Uterus (tissue), 4 donors: Measurements from ENCODE around the gene OR1I1. TPM values are rescaled to one million over a fixed set of nuclear protein-coding genes. Genes with fewer than 3 reads are reported as not detected.

Experiments used
- DNase-seq, 2 donors: peaks; one replicate each; pipeline ENCODE4 v3.0.0-alpha.2; 2019 to 2020
- H3K27ac ChIP-seq, 2 donors: fragments of 200-600 bp; sonication (generic); 1 replicate in 1 of 2; 2 replicates in 1 of 2; pipeline ENCODE4 v1.5.1; 2016 to 2018
- H3K27me3 ChIP-seq, 2 donors: fragments of 200-600 bp; sonication (generic); one replicate each; pipeline ENCODE4 v1.5.1; 2018 to 2019; ENCODE audit warnings: control low read depth in 1 of 2
- H3K36me3 ChIP-seq, 2 donors: fragments of 200-600 bp; sonication (generic); one replicate each; pipeline ENCODE4 v1.5.1; 2019; ENCODE audit warnings: control low read depth in 1 of 2
- H3K4me1 ChIP-seq, 2 donors: fragments of 200-600 bp; sonication (generic); one replicate each; pipeline ENCODE4 v1.5.1; 2018 to 2019; ENCODE audit warnings: control low read depth in 1 of 2
- H3K4me3 ChIP-seq, 2 donors: fragments of 200-600 bp; sonication (generic); 1 replicate in 1 of 2; 2 replicates in 1 of 2; pipeline ENCODE4 v1.5.1; 2018 to 2019; ENCODE audit warnings: mild to moderate bottlenecking in 1 of 2
- H3K9me3 ChIP-seq, 2 donors: fragments of 200-600 bp; sonication (generic); one replicate each; pipeline ENCODE4 v1.5.1; 2019; ENCODE audit warnings: control low read depth in 1 of 2
- POLR2A ChIP-seq, 2 donors: fragments of 450-650 bp; IDR thresholded peaks; one replicate each; pipeline ENCODE4 v1.6.1; 2016; ENCODE audit warnings: antibody characterized with exemption in 2 of 2, mild to moderate bottlenecking in 1 of 2, moderate library complexity in 1 of 2
- intact Hi-C: fragments of 100-400 bp; cut with DNase I; formaldehyde crosslinking; loops from one replicate; pipeline ENCODE4 v1.15.1; 2023; ENCODE audit warnings: low total_unique reads
- total RNA-seq, 4 donors: library from RNA; depleted of rRNA in 3 of 4; stranded (reverse); fragments of >200 nt in 3 of 4; gene quantifications; one replicate each; pipeline versions ENCODE4 v1.1.0 to v1.2.4, GENCODE V29; 2014 to 2023
- TF ChIP-seq, protein P1 (sequence below), 4 experiments: fragments of 200-600 bp in 2 of 4; fragments of 450-650 bp in 2 of 4; sonication (generic) in 2 of 4; IDR thresholded peaks; one replicate each; pipeline ENCODE4 v1.5.1; 2016 to 2019; ENCODE audit warnings: antibody characterized with exemption in 4 of 4, mild to moderate bottlenecking in 2 of 4, moderate library complexity in 1 of 4
- donor health status: DM: yes; HTN: yes; CAD: no.

The OR1I1 gene
- total RNA-seq, 4 donors from 2014 or later, result not detected

DNA sequence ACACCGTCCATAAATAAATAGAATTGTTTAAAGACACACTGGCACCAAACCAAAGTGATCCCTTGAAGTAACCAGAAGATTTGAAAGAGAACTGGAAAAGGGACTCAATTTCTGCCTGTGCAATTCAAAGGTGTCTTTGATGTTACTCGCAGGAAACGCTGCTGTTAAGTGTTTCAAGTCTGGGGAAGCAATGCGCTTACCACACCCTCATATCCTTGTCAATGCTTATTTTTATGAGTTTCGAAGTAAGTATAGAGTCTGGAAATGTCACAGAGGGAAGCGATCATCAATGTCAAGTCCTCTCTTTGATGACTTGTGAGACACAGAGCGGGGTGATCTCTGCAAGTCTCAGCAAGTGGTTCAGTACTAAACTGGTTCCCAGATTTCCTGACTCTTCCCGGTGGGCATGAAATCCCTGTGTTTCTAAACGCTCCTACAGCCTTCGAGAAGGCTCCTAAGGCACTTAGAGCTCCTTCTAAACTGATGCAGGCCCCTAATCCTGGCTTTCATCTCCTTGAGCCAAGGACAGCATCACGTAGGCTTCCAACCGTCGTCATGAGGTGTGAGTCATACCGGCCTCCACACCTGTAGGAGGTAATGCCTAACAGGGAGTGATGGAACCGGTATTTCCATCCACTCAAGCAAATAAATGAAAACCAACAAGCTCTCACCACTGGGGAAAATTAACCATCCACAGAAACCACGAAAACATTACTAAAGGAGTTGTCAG lies 48.0 kb downstream of the OR1I1 start:
- Histone ChIP-seq H3K4me1 (no peaks in the 10 kb centered on the region), H3K27me3 (no peaks in the 10 kb centered on the region), H3K36me3 (no peaks in the 10 kb centered on the region), H3K9me3 (no peaks in the 10 kb centered on the region), H3K27ac (no peak overlapping the region), H3K4me3 (no peak overlapping the region)
- no peak for TF ChIP-seq POLR2A (IDR thresholded peaks at IDR 0.05)
- TF ChIP-seq, protein P1, sequence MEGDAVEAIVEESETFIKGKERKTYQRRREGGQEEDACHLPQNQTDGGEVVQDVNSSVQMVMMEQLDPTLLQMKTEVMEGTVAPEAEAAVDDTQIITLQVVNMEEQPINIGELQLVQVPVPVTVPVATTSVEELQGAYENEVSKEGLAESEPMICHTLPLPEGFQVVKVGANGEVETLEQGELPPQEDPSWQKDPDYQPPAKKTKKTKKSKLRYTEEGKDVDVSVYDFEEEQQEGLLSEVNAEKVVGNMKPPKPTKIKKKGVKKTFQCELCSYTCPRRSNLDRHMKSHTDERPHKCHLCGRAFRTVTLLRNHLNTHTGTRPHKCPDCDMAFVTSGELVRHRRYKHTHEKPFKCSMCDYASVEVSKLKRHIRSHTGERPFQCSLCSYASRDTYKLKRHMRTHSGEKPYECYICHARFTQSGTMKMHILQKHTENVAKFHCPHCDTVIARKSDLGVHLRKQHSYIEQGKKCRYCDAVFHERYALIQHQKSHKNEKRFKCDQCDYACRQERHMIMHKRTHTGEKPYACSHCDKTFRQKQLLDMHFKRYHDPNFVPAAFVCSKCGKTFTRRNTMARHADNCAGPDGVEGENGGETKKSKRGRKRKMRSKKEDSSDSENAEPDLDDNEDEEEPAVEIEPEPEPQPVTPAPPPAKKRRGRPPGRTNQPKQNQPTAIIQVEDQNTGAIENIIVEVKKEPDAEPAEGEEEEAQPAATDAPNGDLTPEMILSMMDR (IDR thresholded peaks at IDR 0.05), result no peak
- DNase-seq, result no peak
- intact Hi-C loops, result no loop called here

DNA sequence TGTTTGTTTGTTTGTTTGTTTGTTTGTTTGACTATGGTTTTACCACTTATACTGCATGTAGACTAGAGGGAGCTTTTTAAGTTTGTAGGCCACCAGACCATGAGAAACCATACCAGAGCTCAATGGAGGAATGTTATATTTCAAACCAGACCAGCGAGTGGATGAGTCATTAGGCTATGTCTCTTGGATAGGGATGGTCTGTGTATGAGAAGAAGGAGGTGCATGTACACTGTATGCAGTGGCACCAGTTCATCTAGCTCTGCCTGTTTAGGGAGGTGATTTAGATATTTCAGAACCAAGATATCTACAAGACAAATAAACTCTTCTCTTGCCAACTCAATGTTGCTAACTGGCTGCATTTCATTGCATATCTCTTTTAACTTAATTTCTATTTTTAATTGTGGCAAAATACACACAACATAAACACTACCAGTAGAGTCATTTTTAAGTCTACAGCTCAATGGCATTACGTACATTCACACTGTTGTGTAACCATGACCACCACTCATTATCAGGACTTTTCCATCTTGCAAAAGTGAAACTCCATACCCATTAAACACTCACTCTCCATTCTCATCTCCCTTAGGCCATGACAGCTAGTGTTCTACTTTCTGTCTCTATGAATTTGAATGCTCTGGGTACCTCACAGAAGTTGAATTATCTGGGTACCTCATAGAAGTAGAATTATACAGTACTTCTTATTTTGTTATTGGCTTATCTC lies 54.4 kb downstream of the OR1I1 start:
- H3K4me3 ChIP-seq, result no peak overlapping the region
- intact Hi-C loops, result no loop called here
- no peak for DNase-seq
- no peaks in the 10 kb centered on the region for H3K9me3 ChIP-seq
- no peak overlapping the region for H3K27ac ChIP-seq
- no peaks in the 10 kb centered on the region for H3K36me3 ChIP-seq
- H3K27me3 ChIP-seq, result no peaks in the 10 kb centered on the region
- H3K4me1 ChIP-seq, result no peaks in the 10 kb centered on the region
- no peak for TF ChIP-seq POLR2A (IDR thresholded peaks at IDR 0.05)
- TF ChIP-seq, protein P1 (IDR thresholded peaks at IDR 0.05), result no peak

DNA sequence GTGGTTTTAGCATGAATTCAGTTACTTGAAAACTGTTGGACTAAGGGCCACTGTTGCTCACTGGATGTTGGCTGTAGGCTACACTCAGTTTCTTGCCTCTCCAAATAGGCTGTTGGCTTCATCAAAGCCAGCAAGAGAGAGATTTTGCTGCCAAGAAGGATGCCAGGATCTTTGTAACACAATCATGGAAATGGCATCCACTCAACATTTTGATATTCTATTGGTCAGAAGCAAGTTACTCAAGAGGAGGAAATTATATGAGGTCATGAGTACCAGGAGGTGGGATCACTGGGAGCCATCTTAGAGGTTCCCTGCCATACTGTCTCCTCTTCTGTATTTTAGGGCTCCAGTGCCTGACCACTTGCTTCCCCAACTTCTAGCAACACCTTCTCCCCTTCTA lies 55.8 kb downstream of the OR1I1 start:
- TF ChIP-seq, protein P1 (IDR thresholded peaks at IDR 0.05), result no peak
- TF ChIP-seq POLR2A (IDR thresholded peaks at IDR 0.05), result no peak

DNA sequence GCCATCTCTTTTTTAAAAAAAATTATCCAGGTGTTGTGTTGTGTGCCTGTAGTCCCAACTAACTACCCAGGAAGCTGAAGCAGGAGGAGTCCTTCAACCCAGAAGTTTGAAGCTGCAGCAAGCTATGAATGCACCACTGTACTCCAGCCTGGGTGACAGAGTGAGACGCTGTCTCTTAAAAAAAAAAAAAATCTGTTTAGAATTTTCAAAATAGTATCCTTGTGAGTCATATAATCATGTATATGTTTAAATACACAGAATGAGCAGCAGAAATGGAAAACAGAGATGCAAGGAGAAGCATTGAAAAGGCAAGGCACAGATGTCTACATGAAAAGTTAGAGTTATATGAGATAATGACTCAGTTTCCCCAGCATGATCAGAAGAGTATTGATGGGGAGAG lies 56.4 kb downstream of the OR1I1 start:
- intact Hi-C loops, result no loop called here
- Histone ChIP-seq H3K36me3 (no peaks in the 10 kb centered on the region), H3K27ac (no peak overlapping the region), H3K27me3 (no peaks in the 10 kb centered on the region), H3K4me1 (no peaks in the 10 kb centered on the region), H3K4me3 (no peak overlapping the region), H3K9me3 (no peaks in the 10 kb centered on the region)
- DNase-seq, result no peak
- TF ChIP-seq POLR2A (IDR thresholded peaks at IDR 0.05), result no peak
- TF ChIP-seq, protein P1 (IDR thresholded peaks at IDR 0.05), result no peak

More for the DNA sequence above, 55.8 kb downstream of the OR1I1 start:
- H3K27ac ChIP-seq, result no peak overlapping the region
- H3K9me3 ChIP-seq, result no peaks in the 10 kb centered on the region
- no peaks in the 10 kb centered on the region for H3K4me1 ChIP-seq
- no peaks in the 10 kb centered on the region for H3K27me3 ChIP-seq
- DNase-seq, result no peak
- intact Hi-C loops, result no loop called here
- H3K4me3 ChIP-seq, result no peak overlapping the region
- no peaks in the 10 kb centered on the region for H3K36me3 ChIP-seq

DNA sequence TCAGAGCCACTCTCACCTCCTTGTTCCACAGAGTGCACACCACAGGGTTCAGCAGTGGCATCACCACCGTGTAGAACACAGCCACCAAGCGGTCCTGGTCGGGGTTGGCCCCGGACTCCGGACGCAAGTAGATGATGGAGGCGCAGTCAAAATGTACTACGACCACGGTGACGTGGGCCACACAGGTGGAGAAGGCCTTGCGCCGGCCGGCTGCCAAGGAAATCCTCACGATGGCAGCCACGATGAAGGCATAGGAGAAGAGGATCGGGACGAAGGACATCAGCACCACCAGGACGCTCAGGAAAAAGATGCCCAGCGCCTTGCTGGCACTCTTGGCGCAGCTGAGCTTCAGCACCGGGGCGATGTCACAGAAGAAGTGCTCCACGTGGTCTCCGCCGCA lies 59.1 kb downstream of the OR1I1 start:
- DNase-seq, result no peak
- Histone ChIP-seq H3K4me1 (no peaks in the 10 kb centered on the region), H3K27me3 (no peaks in the 10 kb centered on the region), H3K36me3 (no peaks in the 10 kb centered on the region), H3K27ac (no peak overlapping the region), H3K4me3 (no peak overlapping the region), H3K9me3 (no peaks in the 10 kb centered on the region)
- intact Hi-C loops, result no loop called here
- TF ChIP-seq, protein P1 (IDR thresholded peaks at IDR 0.05), result no peak
- TF ChIP-seq POLR2A (IDR thresholded peaks at IDR 0.05), result no peak
